ENCODE data around the gene SEC14L2. TPM values are rescaled to one million over a fixed set of nuclear protein-coding genes. Genes with fewer than 3 reads are reported as not detected.

SEC14L2 gene
- total and polyA plus RNA-seq, 2 of the 8 experiments (the other 6 are each of a cell fraction or from before 2014, with no cell fraction given), result 2.8 to 3.2 TPM

DNA sequence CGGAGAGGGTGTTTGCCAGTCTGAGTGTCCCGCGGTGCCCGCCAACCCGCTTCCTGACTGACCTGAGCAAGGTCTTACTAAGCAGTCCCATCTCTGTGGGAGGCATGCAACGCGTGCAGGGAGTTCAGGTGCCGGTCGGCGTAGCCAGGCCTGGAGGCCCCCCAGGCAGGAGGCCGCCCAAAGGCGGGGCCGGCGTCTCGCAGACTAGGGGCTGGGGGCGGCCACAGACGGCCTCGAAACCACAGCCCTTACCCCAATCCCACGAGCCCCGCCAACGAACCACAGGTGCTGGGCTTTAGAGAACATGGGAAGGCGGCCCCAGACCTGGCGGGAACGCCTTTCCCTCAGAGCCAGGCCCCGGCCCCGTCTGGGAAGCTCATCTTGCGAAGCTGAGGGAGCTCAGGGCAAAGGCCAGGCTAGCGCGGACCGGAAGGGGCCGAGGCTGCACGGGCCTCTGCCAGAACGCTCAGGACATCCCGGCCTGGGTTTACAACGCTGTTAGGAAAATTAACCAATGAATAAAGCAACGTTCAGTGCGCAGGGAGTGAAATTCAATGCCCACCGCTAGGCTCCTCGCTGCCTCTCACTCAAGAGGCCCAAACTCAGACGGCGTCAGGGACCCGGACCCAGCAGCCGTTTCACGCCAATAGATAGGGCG lies 26.6 kb downstream of the SEC14L2 start (continued):
- no peak for TF ChIP-seq CHD2 (IDR thresholded peaks at IDR 0.05; ENCODE audit: low read length)
- no peak for TF ChIP-seq SRF (IDR thresholded peaks at IDR 0.05; ENCODE audit: low read depth, low read length)
- no peak for TF ChIP-seq KDM5A (IDR thresholded peaks at IDR 0.05; ENCODE audit: low read length)
- no peak for TF ChIP-seq CHD1 (IDR thresholded peaks at IDR 0.05; ENCODE audit: low read depth, low read length)
- TF ChIP-seq KDM1A (IDR thresholded peaks at IDR 0.05; ENCODE audit: borderline replicate concordance, low read length), result no peak
- TF ChIP-seq TEAD4 (IDR thresholded peaks at IDR 0.05; ENCODE audit: low read depth, low read length), result no peak
- no peak for TF ChIP-seq CBX5 (IDR thresholded peaks at IDR 0.05; ENCODE audit: low read depth, low read length)
- TF ChIP-seq GTF2F1 (IDR thresholded peaks at IDR 0.05; ENCODE audit: borderline replicate concordance, low read depth, low read length), result no peak
- TF ChIP-seq RNF2 (IDR thresholded peaks at IDR 0.05; ENCODE audit: borderline replicate concordance, low read depth, low read length, missing control alignments, poor library complexity, severe bottlenecking), result no peak
- TF ChIP-seq MAFK (IDR thresholded peaks at IDR 0.05; ENCODE audit: low read depth, low read length), result no peak
- TF ChIP-seq HDAC6 (IDR thresholded peaks at IDR 0.05; ENCODE audit: low read depth, low read length), result no peak
- TF ChIP-seq TAF7 (optimal IDR thresholded peaks at IDR 0.05; ENCODE audit: borderline replicate concordance, low read depth, low read length), result no peak
- peak; percentile 65 for TF ChIP-seq KDM4A (IDR thresholded peaks at IDR 0.05; ENCODE audit: low read depth, low read length, severe bottlenecking)
- TF ChIP-seq POLR2A (IDR thresholded peaks at IDR 0.05; ENCODE audit: control extremely low read depth in 1 of 2, low read depth in 2 of 2, low read length in 2 of 2), result peak in 1 of 2 experiments; percentile 77; a peak in 2 of 3 replicates
- TF ChIP-seq SP2 (IDR thresholded peaks at IDR 0.05; ENCODE audit: low read length), result no peak
- TF ChIP-seq, protein P1, sequence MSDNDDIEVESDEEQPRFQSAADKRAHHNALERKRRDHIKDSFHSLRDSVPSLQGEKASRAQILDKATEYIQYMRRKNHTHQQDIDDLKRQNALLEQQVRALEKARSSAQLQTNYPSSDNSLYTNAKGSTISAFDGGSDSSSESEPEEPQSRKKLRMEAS (IDR thresholded peaks at IDR 0.05), result peak; percentile 54
- TF ChIP-seq BRCA1 (IDR thresholded peaks at IDR 0.05; ENCODE audit: low read depth, low read length), result no peak
- no peak for TF ChIP-seq ATF3 (IDR thresholded peaks at IDR 0.05; ENCODE audit: insufficient read depth, low read depth, low read length)
- TF ChIP-seq NANOG (IDR thresholded peaks at IDR 0.05; ENCODE audit: insufficient read depth, low read depth, low read length, poor library complexity, severe bottlenecking), result no peak
- TF ChIP-seq JUN (IDR thresholded peaks at IDR 0.05; ENCODE audit: low read depth, low read length), result no peak
- TF ChIP-seq CBX8 (IDR thresholded peaks at IDR 0.05; ENCODE audit: borderline replicate concordance, low read depth, low read length), result no peak
- TF ChIP-seq RAD21 (IDR thresholded peaks at IDR 0.05 in 1 of 2, conservative IDR thresholded peaks at IDR 0.05 in 1 of 2; ENCODE audit: low read depth in 2 of 2, low read length in 2 of 2), result no peak; a peak in 1 of 4 replicates
- TF ChIP-seq CEBPB (IDR thresholded peaks at IDR 0.05; ENCODE audit: low read depth, low read length), result no peak
- no peak for TF ChIP-seq FOSL1 (IDR thresholded peaks at IDR 0.05; ENCODE audit: insufficient read depth, low read depth, low read length)
- TF ChIP-seq SIX5 (IDR thresholded peaks at IDR 0.05; ENCODE audit: low read depth, low read length), result no peak
